K562 (cell line): Measurements from ENCODE around the gene DAB1. TPM values are rescaled to one million over a fixed set of nuclear protein-coding genes. Genes with fewer than 3 reads are reported as not detected.

Source experiments
- ATAC-seq: fragments of 200-7000 bp; cut with Tn5 transposase; 3 replicates; pipeline ENCODE4 v1.9.1; 2020; ENCODE audit warnings: moderate library complexity
- BruUV-seq: library from RNA; stranded (reverse); fragments of 400-500 nt; replicated peaks from 2 replicates; lab custom pipeline; 2021; lab: Mats Ljungman, UMichigan
- CTCF ChIA-PET: fragments of 300-600 bp; formaldehyde crosslinking; extraction: SDS; loops from one replicate; lab custom pipeline; 2021; ENCODE audit warnings: low intra/inter-chr PET ratio; lab: Yijun Ruan, JAX
- POLR2A ChIA-PET: fragments of 300-600, 350-650 bp; sonication (Branson Sonifier 250); formaldehyde crosslinking; extraction: SDS; loops from one replicate; lab custom pipeline; 2021; ENCODE audit warnings: antibody characterized with exemption, inconsistent platforms; lab: Yijun Ruan, JAX
- DNase-seq, 4 experiments: peaks; one replicate each; pipeline versions ENCODE4 v3.0.0 to v3.0.0-alpha.2; 2011 to 2018; ENCODE audit warnings: low spot score in 3 of 4, mixed read lengths in 3 of 4; ENCODE audit errors: extremely low read depth in 1 of 4
- FAIRE-seq: peaks from 2 replicates; lab custom pipeline; 2011; peaks lifted over from hg19 to GRCh38; lab: Jason Lieb, UNC
- H2AFZ ChIP-seq: 2 replicates; pipeline ENCODE4 v1.6.0; 2011; ENCODE audit warnings: low read depth, low read length, control low read depth, inconsistent platforms
- H3K27ac ChIP-seq: fragments of 200-600 bp; 3 replicates; pipeline ENCODE4 v1.8.0; 2011; ENCODE audit warnings: low read depth, mild to moderate bottlenecking, control low read depth, inconsistent platforms, low read length, moderate library complexity, mixed read lengths; ENCODE audit errors: extremely low read depth
- H3K27me3 ChIP-seq, 2 experiments: fragments of 300-600 bp in 1 of 2; 2 replicates in 1 of 2; 3 replicates in 1 of 2; pipeline versions ENCODE4 v1.6.0 to v1.8.0; 2011; ENCODE audit warnings: inconsistent platforms in 2 of 2, low read length in 2 of 2, mild to moderate bottlenecking in 1 of 2, mixed read lengths in 1 of 2, moderate library complexity in 1 of 2; ENCODE audit not compliant: control insufficient read depth in 2 of 2, insufficient read depth in 2 of 2
- H3K36me3 ChIP-seq: fragments of 300-600 bp; 3 replicates; pipeline ENCODE4 v1.8.0; 2011; ENCODE audit warnings: mild to moderate bottlenecking, low read length, inconsistent platforms; ENCODE audit not compliant: control insufficient read depth, insufficient read depth
- H3K4me1 ChIP-seq, 2 experiments: fragments of 200-600 bp in 1 of 2; replicated peaks in 1 of 2; 2 replicates in 1 of 2; 3 replicates in 1 of 2; pipeline versions ENCODE4 v1.5.1 to v1.8.0; 2011; ENCODE audit warnings: inconsistent platforms in 2 of 2, low read length in 2 of 2, mild to moderate bottlenecking in 1 of 2, mixed read lengths in 1 of 2, moderate library complexity in 1 of 2; ENCODE audit not compliant: control insufficient read depth in 2 of 2, insufficient read depth in 2 of 2
- H3K4me2 ChIP-seq: 2 replicates; pipeline ENCODE4 v1.6.1; 2011; ENCODE audit warnings: low read length, control low read depth, inconsistent platforms, mixed read lengths; ENCODE audit not compliant: insufficient read depth
- H3K4me3 ChIP-seq: fragments of 200-600 bp; sonication (generic), shearing (Covaris generic); 2 replicates; pipeline ENCODE4 v1.5.1; 2016; ENCODE audit warnings: control low read depth, inconsistent platforms
- H3K79me2 ChIP-seq: fragments of 200-600 bp; 3 replicates; pipeline ENCODE4 v1.8.0; 2011; ENCODE audit warnings: low read length, inconsistent platforms; ENCODE audit not compliant: control insufficient read depth, insufficient read depth
- H3K9ac ChIP-seq, 2 experiments: 2 replicates each; pipeline versions ENCODE4 v1.6.0 to v1.6.1; 2011; ENCODE audit warnings: low read depth in 2 of 2, low read length in 2 of 2, control low read depth in 1 of 2, inconsistent platforms in 1 of 2, mild to moderate bottlenecking in 1 of 2, mixed read lengths in 1 of 2; ENCODE audit not compliant: insufficient read depth in 1 of 2
- H3K9me1 ChIP-seq: one replicate; pipeline ENCODE4 v1.6.0; 2011; ENCODE audit warnings: inconsistent platforms, mild to moderate bottlenecking, low read length, moderate library complexity; ENCODE audit not compliant: control insufficient read depth, insufficient read depth
- H3K9me3 ChIP-seq: replicated peaks from 2 replicates; pipeline ENCODE4 v1.5.1; 2011; ENCODE audit warnings: low read depth, low read length, inconsistent platforms; ENCODE audit not compliant: control insufficient read depth, insufficient read depth
- H4K20me1 ChIP-seq: replicated peaks from 2 replicates; pipeline ENCODE4 v1.6.1; 2011; ENCODE audit warnings: low read length, inconsistent platforms, mixed read lengths; ENCODE audit not compliant: control insufficient read depth, insufficient read depth
- ATF1 ChIP-seq, 2 experiments: fragments of 450-650 bp in 1 of 2; IDR thresholded peaks; 2 replicates each; pipeline ENCODE4 v1.6.1; 2016; ENCODE audit warnings: missing compliant biosample characterization in 1 of 2, missing genetic modification characterization in 1 of 2
- CBX2 ChIP-seq: fragments of 200-600 bp; sonication (generic); IDR thresholded peaks from one replicate; pipeline ENCODE4 v1.6.1; 2012; ENCODE audit warnings: mild to moderate bottlenecking, low read length, inconsistent platforms; ENCODE audit not compliant: insufficient read depth, poor library complexity, severe bottlenecking
- CBX5 ChIP-seq: IDR thresholded peaks from 2 replicates; pipeline ENCODE4 v1.6.1; 2014; ENCODE audit warnings: low read depth, borderline replicate concordance
- CEBPZ ChIP-seq: fragments of 150-350 bp; IDR thresholded peaks from 2 replicates; pipeline ENCODE4 v1.6.1; 2014; ENCODE audit warnings: low read depth, mild to moderate bottlenecking, low read length, borderline replicate concordance
- GMEB1 ChIP-seq: fragments of 250-450 bp; sonication (Bioruptor Pico); IDR thresholded peaks from 2 replicates; pipeline ENCODE4 v1.4.0; 2020; ENCODE audit warnings: mild to moderate bottlenecking
- GTF2A2 ChIP-seq: IDR thresholded peaks from 2 replicates; pipeline ENCODE4 v1.6.1; 2016; ENCODE audit warnings: mild to moderate bottlenecking, missing genetic modification characterization, missing compliant biosample characterization
- NR1H2 ChIP-seq: sonication (generic); formaldehyde crosslinking; IDR thresholded peaks from 2 replicates; pipeline ENCODE4 v1.4.0; 2020; ENCODE audit warnings: mild to moderate bottlenecking, missing genetic modification reagents
- SIRT6 ChIP-seq: IDR thresholded peaks from one replicate; pipeline ENCODE4 v1.6.1; 2012; ENCODE audit warnings: low read depth, mild to moderate bottlenecking, control low read depth, inconsistent platforms, low read length, moderate library complexity
- TAF9B ChIP-seq: fragments of 450-650 bp; IDR thresholded peaks from 2 replicates; pipeline ENCODE4 v1.6.1; 2018; ENCODE audit warnings: mild to moderate bottlenecking; ENCODE audit not compliant: partially characterized antibody
- ZBED1 ChIP-seq: IDR thresholded peaks from 2 replicates; pipeline ENCODE4 v1.6.1; 2014
- ZBTB49 ChIP-seq: sonication (generic); formaldehyde crosslinking; IDR thresholded peaks from 2 replicates; pipeline ENCODE4 v1.8.0; 2022; ENCODE audit warnings: missing genetic modification reagents, mild to moderate bottlenecking, borderline replicate concordance
- ZNF717 ChIP-seq: fragments of 250-450 bp; sonication (Bioruptor Pico); IDR thresholded peaks from 2 replicates; pipeline ENCODE4 v1.5.0; 2021
- WGBS: fragments of 100-300 bp; shearing (Covaris generic); methylation state at CpG from one replicate; pipeline ENCODE4 v1.1.6; 2016; ENCODE audit warnings: low coverage, mixed read lengths; ENCODE audit not compliant: insufficient coverage; ENCODE audit errors: missing lambda C conversion rate; 5-methylcytosine and 5-hydroxymethylcytosine counted together
- in situ Hi-C: fragments of 300-500 bp; cut with MboI; formaldehyde crosslinking; loops from 4 replicates; pipeline ENCODE4 v1.15.0; 2018; ENCODE audit warnings: inconsistent platforms, mixed read lengths
- intact Hi-C: fragments of 100-400 bp; cut with micrococcal nuclease; formaldehyde crosslinking; loops from 2 replicates; pipeline ENCODE4 v1.14.2; 2022
- polyA plus RNA-seq, 8 experiments: library from polyadenylated mRNA; depleted of rRNA in 4 of 8; stranded (reverse) in 5 of 8; unstranded in 3 of 8; fragments of >200 nt; fragmentation: Nextera tagmentation in 2 of 8; fragmentation: Illumina TruSeq in 1 of 8; extraction: Ambion mirVana in 2 of 8; extraction: Trizol in 1 of 8; gene quantifications; 2 replicates each; pipeline versions ENCODE4 v1.2.1 to v1.2.3, GENCODE V29; 2011 to 2014; ENCODE audit warnings: inconsistent platforms in 1 of 8, missing spikeins in 1 of 8
- total RNA-seq, 7 experiments: library from RNA; depleted of rRNA in 6 of 7; stranded (reverse); fragments of >200 nt in 6 of 7; fragmentation: Illumina TruSeq in 2 of 7; extraction: Trizol in 2 of 7; gene quantifications; 2 replicates each; pipeline versions ENCODE4 v1.2.1 to v1.2.3, GENCODE V29; 2011 to 2021; ENCODE audit warnings: low replicate concordance in 1 of 7

The DAB1 gene
- total and polyA plus RNA-seq, 9 of the 15 experiments (the other 6 are each of a cell fraction or from before 2014, with no cell fraction given) = not detected

- no peak for TF ChIP-seq GMEB1 (CRISPR knock-in tag)
Observed at GRCh38 chr1:57060451-57060850, 363.4 kb downstream of the DAB1 start (continued).

- in situ Hi-C loops (no loop called here), intact Hi-C loops (no loop called here)
- ATAC-seq (no peak), DNase-seq (no peak), FAIRE-seq (no peak)
- H3K4me1 ChIP-seq = no peaks in the 10 kb centered on the region
- H3K4me2 ChIP-seq = no peak overlapping the region
- no TSS peak for BruUV-seq
- 0% methylated on average over 5 of the region's 6 CpGs for WGBS
- POLR2A ChIA-PET = interaction anchor here (0.6 to 0.7 kb wide), 2 partner anchors 49 to 1662 kb away, joined by 3 to 4 read pairs; no protein-coding TSS in a partner anchor
- H3K9ac ChIP-seq = no peak overlapping the region
- H3K4me3 ChIP-seq = no peak overlapping the region
- H3K9me1 ChIP-seq = no peaks in the 10 kb centered on the region
- H3K36me3 ChIP-seq = no peaks in the 10 kb centered on the region
- CTCF ChIA-PET = no interaction called here
- H3K27ac ChIP-seq = no peak overlapping the region
- H4K20me1 ChIP-seq = no peaks in the 10 kb centered on the region
- H3K9me3 ChIP-seq = no peaks in the 10 kb centered on the region
- peaks cover 0 to 4% of the 10 kb centered on the region in 2 experiments; a peak in 1 of 5 replicates for H3K27me3 ChIP-seq
- H2AFZ ChIP-seq = no peak overlapping the region
- H3K79me2 ChIP-seq = no peaks in the 10 kb centered on the region
- no peak for TF ChIP-seq SIRT6
- TF ChIP-seq NR1H2 (CRISPR knock-in tag) = no peak
- TF ChIP-seq CBX2 = no peak
- no peak for TF ChIP-seq CEBPZ
- no peak for TF ChIP-seq ATF1 (CRISPR knock-in tag; IDR thresholded peaks at IDR 0.05)
- TF ChIP-seq ATF1 (tag; IDR thresholded peaks at IDR 0.05) = no peak
- TF ChIP-seq ZNF717 (CRISPR knock-in tag) = no peak
- TF ChIP-seq CBX5 = no peak
- TF ChIP-seq TAF9B = no peak
- no peak for TF ChIP-seq ZBED1
- no peak for TF ChIP-seq ZBTB49 (CRISPR knock-in tag)
- TF ChIP-seq GTF2A2 = no peak
Observed at GRCh38 chr1:57058652-57059501, 365.0 kb downstream of the DAB1 start.
